ENCODE data around the gene ZBTB45. TPM values are rescaled to one million over a fixed set of nuclear protein-coding genes. Genes with fewer than 3 reads are reported as not detected.

Gene ZBTB45
- total RNA-seq, 1 donor = 6.9 TPM

DNA sequence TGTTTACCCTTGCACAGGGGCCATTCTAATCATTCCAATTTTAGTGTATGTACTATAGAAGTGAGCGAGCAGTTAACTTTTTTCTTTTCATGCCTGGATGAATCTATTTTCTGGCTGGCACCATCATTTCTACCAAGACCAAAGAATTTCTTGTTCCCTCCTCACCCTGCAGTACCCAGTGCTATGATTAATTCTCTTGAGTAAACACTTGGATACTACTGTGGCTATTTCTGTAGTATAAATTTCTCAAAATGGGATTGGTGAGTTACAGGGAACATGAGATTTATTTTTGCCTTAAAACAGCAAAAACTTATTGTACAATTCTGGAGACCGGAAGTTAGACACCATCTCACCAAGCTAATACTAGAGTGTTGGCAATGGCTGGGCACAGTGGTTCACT is 35.8 kb downstream of the ZBTB45 start:
- Histone ChIP-seq H3K79me2 (ENCODE audit: insufficient read depth, low read length) (no peaks in the 10 kb centered on the region), H4K20me1 (ENCODE audit: insufficient read depth, low read length) (no peaks in the 10 kb centered on the region), H3K9me3 (ENCODE audit: low read depth, low read length) (no peaks in the 10 kb centered on the region), H3K4me1 (ENCODE audit: insufficient read depth, low read length) (no peaks in the 10 kb centered on the region), H3K27ac (ENCODE audit: low read depth, low read length) (no peak overlapping the region), H3K4me2 (ENCODE audit: insufficient read depth, low read length) (no peak overlapping the region), H3K27me3 (ENCODE audit: insufficient read depth, low read length) (no peaks in the 10 kb centered on the region), H3K36me3 (ENCODE audit: insufficient read depth, low read length) (no peaks in the 10 kb centered on the region), H2AFZ (ENCODE audit: low read length) (no peak overlapping the region), H3K4me3 (ENCODE audit: insufficient read depth, low read length) (no peak overlapping the region)
- TF ChIP-seq, protein P1, sequence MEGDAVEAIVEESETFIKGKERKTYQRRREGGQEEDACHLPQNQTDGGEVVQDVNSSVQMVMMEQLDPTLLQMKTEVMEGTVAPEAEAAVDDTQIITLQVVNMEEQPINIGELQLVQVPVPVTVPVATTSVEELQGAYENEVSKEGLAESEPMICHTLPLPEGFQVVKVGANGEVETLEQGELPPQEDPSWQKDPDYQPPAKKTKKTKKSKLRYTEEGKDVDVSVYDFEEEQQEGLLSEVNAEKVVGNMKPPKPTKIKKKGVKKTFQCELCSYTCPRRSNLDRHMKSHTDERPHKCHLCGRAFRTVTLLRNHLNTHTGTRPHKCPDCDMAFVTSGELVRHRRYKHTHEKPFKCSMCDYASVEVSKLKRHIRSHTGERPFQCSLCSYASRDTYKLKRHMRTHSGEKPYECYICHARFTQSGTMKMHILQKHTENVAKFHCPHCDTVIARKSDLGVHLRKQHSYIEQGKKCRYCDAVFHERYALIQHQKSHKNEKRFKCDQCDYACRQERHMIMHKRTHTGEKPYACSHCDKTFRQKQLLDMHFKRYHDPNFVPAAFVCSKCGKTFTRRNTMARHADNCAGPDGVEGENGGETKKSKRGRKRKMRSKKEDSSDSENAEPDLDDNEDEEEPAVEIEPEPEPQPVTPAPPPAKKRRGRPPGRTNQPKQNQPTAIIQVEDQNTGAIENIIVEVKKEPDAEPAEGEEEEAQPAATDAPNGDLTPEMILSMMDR (IDR thresholded peaks at IDR 0.05; ENCODE audit: extremely low read depth, low read depth, low read length) = no peak
- peak; percentile 85 for DNase-seq (ENCODE audit: insufficient read length, low spot score, missing footprints)

- no peaks in the 10 kb centered on the region for H3K36me3 ChIP-seq (ENCODE audit: insufficient read depth, low read length)
- H4K20me1 ChIP-seq (ENCODE audit: insufficient read depth, low read length) = no peaks in the 10 kb centered on the region
- H3K4me2 ChIP-seq (ENCODE audit: insufficient read depth, low read length) = no peak overlapping the region
- H3K27ac ChIP-seq (ENCODE audit: low read depth, low read length) = no peak overlapping the region
- H3K9me3 ChIP-seq (ENCODE audit: low read depth, low read length) = no peaks in the 10 kb centered on the region
- H2AFZ ChIP-seq (ENCODE audit: low read length) = no peak overlapping the region
- TF ChIP-seq, protein P1 (IDR thresholded peaks at IDR 0.05; ENCODE audit: extremely low read depth, low read depth, low read length) = no peak
- DNase-seq (ENCODE audit: insufficient read length, low spot score, missing footprints) = no peak
- no peaks in the 10 kb centered on the region for H3K79me2 ChIP-seq (ENCODE audit: insufficient read depth, low read length)
- H3K27me3 ChIP-seq (ENCODE audit: insufficient read depth, low read length) = no peaks in the 10 kb centered on the region
- no peaks in the 10 kb centered on the region for H3K4me1 ChIP-seq (ENCODE audit: insufficient read depth, low read length)
- H3K4me3 ChIP-seq (ENCODE audit: insufficient read depth, low read length) = no peak overlapping the region
Observed at GRCh38 chr19:58482372-58482771, 37.2 kb downstream of the ZBTB45 start.

DNA sequence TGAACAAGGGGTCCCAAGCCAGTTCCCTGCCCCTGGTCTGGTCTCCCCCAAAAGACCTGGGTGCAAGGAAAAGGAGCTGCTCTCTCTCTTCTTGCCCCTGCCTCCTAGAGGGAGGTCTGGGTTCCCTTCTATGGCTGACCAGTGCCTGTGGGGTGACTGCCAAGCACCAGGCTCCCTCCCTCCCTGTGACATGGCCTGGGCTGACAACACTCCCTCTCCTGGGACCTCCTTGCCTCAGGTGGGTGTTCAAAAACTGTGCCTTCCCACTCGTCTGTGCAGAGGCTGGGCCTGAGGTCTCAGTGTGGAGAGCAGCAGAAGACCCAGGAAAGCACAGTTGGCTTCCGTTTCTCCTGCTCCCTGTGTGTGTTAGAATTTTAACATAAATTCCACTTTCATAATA is 38.8 kb downstream of the ZBTB45 start:
- H3K27ac ChIP-seq (ENCODE audit: low read depth, low read length) = no peak overlapping the region
- no peak overlapping the region for H3K4me2 ChIP-seq (ENCODE audit: insufficient read depth, low read length)
- DNase-seq (ENCODE audit: insufficient read length, low spot score, missing footprints) = peak; percentile 61
- no peaks in the 10 kb centered on the region for H3K9me3 ChIP-seq (ENCODE audit: low read depth, low read length)
- peaks cover 4% of the 10 kb centered on the region for H3K4me1 ChIP-seq (ENCODE audit: insufficient read depth, low read length)
- no peaks in the 10 kb centered on the region for H3K27me3 ChIP-seq (ENCODE audit: insufficient read depth, low read length)
- no peaks in the 10 kb centered on the region for H3K79me2 ChIP-seq (ENCODE audit: insufficient read depth, low read length)
- H3K4me3 ChIP-seq (ENCODE audit: insufficient read depth, low read length) = no peak overlapping the region
- TF ChIP-seq, protein P1 (IDR thresholded peaks at IDR 0.05; ENCODE audit: extremely low read depth, low read depth, low read length) = no peak
- no peak overlapping the region for H2AFZ ChIP-seq (ENCODE audit: low read length)
- H4K20me1 ChIP-seq (ENCODE audit: insufficient read depth, low read length) = no peaks in the 10 kb centered on the region
- H3K36me3 ChIP-seq (ENCODE audit: insufficient read depth, low read length) = no peaks in the 10 kb centered on the region

- no peak for DNase-seq (ENCODE audit: insufficient read length, low spot score, missing footprints)
- TF ChIP-seq, protein P1 (IDR thresholded peaks at IDR 0.05; ENCODE audit: extremely low read depth, low read depth, low read length) = no peak
- H3K27ac ChIP-seq (ENCODE audit: low read depth, low read length) = no peak overlapping the region
- H3K36me3 ChIP-seq (ENCODE audit: insufficient read depth, low read length) = no peaks in the 10 kb centered on the region
- H3K4me3 ChIP-seq (ENCODE audit: insufficient read depth, low read length) = no peak overlapping the region
- H3K27me3 ChIP-seq (ENCODE audit: insufficient read depth, low read length) = no peaks in the 10 kb centered on the region
- H3K4me2 ChIP-seq (ENCODE audit: insufficient read depth, low read length) = no peak overlapping the region
- H2AFZ ChIP-seq (ENCODE audit: low read length) = no peak overlapping the region
- no peaks in the 10 kb centered on the region for H3K79me2 ChIP-seq (ENCODE audit: insufficient read depth, low read length)
- peaks cover 4% of the 10 kb centered on the region for H3K4me1 ChIP-seq (ENCODE audit: insufficient read depth, low read length)
- H3K9me3 ChIP-seq (ENCODE audit: low read depth, low read length) = no peaks in the 10 kb centered on the region
- no peaks in the 10 kb centered on the region for H4K20me1 ChIP-seq (ENCODE audit: insufficient read depth, low read length)
Observed at GRCh38 chr19:58480481-58480830, 39.2 kb downstream of the ZBTB45 start.
